IMR-90 (cell line): ENCODE measurements around the gene SLC12A7. TPM values are rescaled to one million over a fixed set of nuclear protein-coding genes. Genes with fewer than 3 reads are reported as not detected.

ENCODE experiments used
- ATAC-seq: fragments of 200-7000 bp; cut with Tn5 transposase; 2 replicates; pipeline ENCODE4 v1.9.1; 2020; ENCODE audit warnings: low read depth, mild to moderate bottlenecking, moderate library complexity
- BruUV-seq: library from RNA; stranded (reverse); fragments of 400-500 nt; replicated peaks from 2 replicates; lab custom pipeline; 2021; lab: Mats Ljungman, UMichigan
- CTCF ChIA-PET: fragments of 300-600 bp; formaldehyde crosslinking; extraction: SDS; loops from one replicate; lab custom pipeline; 2021; ENCODE audit warnings: antibody characterized with exemption; lab: Yijun Ruan, JAX
- POLR2A ChIA-PET: fragments of 300-600 bp; sonication (Branson Sonifier 250); formaldehyde crosslinking; loops from one replicate; lab custom pipeline; 2022; ENCODE audit warnings: antibody characterized with exemption; ENCODE audit not compliant: unreplicated experiment; lab: Charles Lee
- DNase-seq: peaks from one replicate; pipeline ENCODE4 v3.0.0; 2013
- H2AFZ ChIP-seq: replicated peaks from 2 replicates; pipeline ENCODE3; 2013; ENCODE audit warnings: low read length, mild to moderate bottlenecking; ENCODE audit not compliant: poor library complexity
- H2AK5ac ChIP-seq: 2 replicates; pipeline ENCODE4 v1.6.1; 2013; ENCODE audit warnings: low read depth, low read length, inconsistent platforms
- H2AK9ac ChIP-seq: replicated peaks from 2 replicates; pipeline ENCODE3; 2013; ENCODE audit warnings: mild to moderate bottlenecking, low read depth, low read length, moderate library complexity; ENCODE audit not compliant: poor library complexity
- H2BK120ac ChIP-seq: 2 replicates; pipeline ENCODE4 v1.6.1; 2013; ENCODE audit warnings: low read depth, low read length, inconsistent platforms
- H2BK15ac ChIP-seq: 3 replicates; pipeline ENCODE4 v1.6.1; 2013; ENCODE audit warnings: low read depth, low read length, inconsistent platforms
- H2BK20ac ChIP-seq: 2 replicates; pipeline ENCODE4 v1.6.1; 2013; ENCODE audit warnings: low read depth, mild to moderate bottlenecking, inconsistent platforms, low read length, moderate library complexity
- H2BK5ac ChIP-seq: 2 replicates; pipeline ENCODE4 v1.6.1; 2013; ENCODE audit warnings: mild to moderate bottlenecking, low read depth, low read length, inconsistent platforms; ENCODE audit not compliant: poor library complexity, severe bottlenecking
- H3K14ac ChIP-seq: replicated peaks from 2 replicates; pipeline ENCODE4 v1.6.1; 2013; ENCODE audit warnings: low read depth, low read length, inconsistent platforms
- H3K18ac ChIP-seq: 2 replicates; pipeline ENCODE4 v1.6.1; 2013; ENCODE audit warnings: low read depth, low read length, control low read depth
- H3K23ac ChIP-seq: 2 replicates; pipeline ENCODE4 v1.6.1; 2013; ENCODE audit warnings: low read depth, low read length, inconsistent platforms
- H3K27ac ChIP-seq: 2 replicates; pipeline ENCODE4 v1.5.1; 2013; ENCODE audit warnings: mild to moderate bottlenecking, control low read depth, low read length; ENCODE audit not compliant: insufficient read depth
- H3K27me3 ChIP-seq: 2 replicates; pipeline ENCODE4 v1.6.1; 2013; ENCODE audit warnings: low read length; ENCODE audit not compliant: control insufficient read depth, insufficient read depth
- H3K36me3 ChIP-seq: 2 replicates; pipeline ENCODE4 v1.6.1; 2013; ENCODE audit warnings: low read length, mixed read lengths; ENCODE audit not compliant: control insufficient read depth, insufficient read depth
- H3K4ac ChIP-seq: 2 replicates; pipeline ENCODE4 v1.6.1; 2013; ENCODE audit warnings: low read depth, low read length, inconsistent platforms
- H3K4me1 ChIP-seq: 2 replicates; pipeline ENCODE4 v1.6.1; 2013; ENCODE audit warnings: low read length, mixed read lengths; ENCODE audit not compliant: control insufficient read depth, insufficient read depth
- H3K4me2 ChIP-seq: 2 replicates; pipeline ENCODE4 v1.6.1; 2013; ENCODE audit warnings: low read depth, mild to moderate bottlenecking, control low read depth, low read length, moderate library complexity
- H3K4me3 ChIP-seq: 2 replicates; pipeline ENCODE4 v1.5.1; 2013; ENCODE audit warnings: low read depth, mild to moderate bottlenecking, control low read depth, low read length, moderate library complexity; ENCODE audit not compliant: insufficient read depth
- H3K56ac ChIP-seq: 2 replicates; pipeline ENCODE4 v1.6.1; 2013; ENCODE audit warnings: low read length, inconsistent platforms; ENCODE audit not compliant: insufficient read depth; ENCODE audit errors: extremely low read depth
- H3K79me1 ChIP-seq, 2 experiments: 2 replicates each; pipeline ENCODE4 v1.6.1; 2013; ENCODE audit warnings: low read length in 2 of 2, inconsistent platforms in 1 of 2, low read depth in 1 of 2
- H3K9ac ChIP-seq: 2 replicates; pipeline ENCODE4 v1.6.1; 2013; ENCODE audit warnings: low read depth, low read length, control low read depth
- H3K9me1 ChIP-seq: 2 replicates; pipeline ENCODE4 v1.6.1; 2013; ENCODE audit warnings: low read length, inconsistent platforms; ENCODE audit not compliant: insufficient read depth
- H3K9me3 ChIP-seq: 2 replicates; pipeline ENCODE4 v1.6.1; 2013; ENCODE audit warnings: low read length; ENCODE audit not compliant: control insufficient read depth, insufficient read depth
- H4K20me1 ChIP-seq: 2 replicates; pipeline ENCODE4 v1.6.1; 2013; ENCODE audit warnings: low read length, inconsistent platforms; ENCODE audit not compliant: insufficient read depth
- H4K5ac ChIP-seq: 2 replicates; pipeline ENCODE4 v1.6.1; 2013; ENCODE audit warnings: mild to moderate bottlenecking, low read depth, low read length, control low read depth
- H4K8ac ChIP-seq, 2 experiments: 2 replicates each; pipeline ENCODE4 v1.6.1; 2013; ENCODE audit warnings: low read depth in 2 of 2, low read length in 2 of 2, control low read depth in 1 of 2, inconsistent platforms in 1 of 2
- H4K91ac ChIP-seq: 2 replicates; pipeline ENCODE4 v1.6.1; 2013; ENCODE audit warnings: low read depth, low read length, inconsistent platforms; ENCODE audit not compliant: insufficient read depth
- CTCF ChIP-seq: conservative IDR thresholded peaks from 2 replicates; pipeline ENCODE4 v1.5.1; 2012; ENCODE audit warnings: mild to moderate bottlenecking, low read depth, low read length, improper control_type of control experiment
- FOS ChIP-seq: fragments of 150-350 bp; IDR thresholded peaks from 2 replicates; pipeline ENCODE4 v1.6.1; 2016; ENCODE audit warnings: low read depth, low read length
- RCOR1 ChIP-seq: IDR thresholded peaks from 2 replicates; pipeline ENCODE4 v1.6.1; 2012; ENCODE audit warnings: mild to moderate bottlenecking, low read length, improper control_type of control experiment; ENCODE audit not compliant: insufficient replicate concordance
- SMC3 ChIP-seq: fragments of 150-350 bp; IDR thresholded peaks from 2 replicates; pipeline ENCODE4 v1.6.1; 2016; ENCODE audit warnings: low read depth, mild to moderate bottlenecking, antibody characterized with exemption, low read length, moderate library complexity
- WGBS, 2 experiments: methylation state at CpG; one replicate each; pipeline versions ENCODE4 v1.1.5 to v1.1.7; 2013; ENCODE audit warnings: missing lambda C conversion rate in 2 of 2; ENCODE audit not compliant: insufficient read length in 1 of 2; ENCODE audit errors: extremely low coverage in 2 of 2; 5-methylcytosine and 5-hydroxymethylcytosine counted together
- dilution Hi-C: fragments of 300-500 bp; cut with HindIII; formaldehyde crosslinking; loops from one replicate; pipeline ENCODE4 v1.14.3; 2018; ENCODE audit warnings: low sequenced_read_pairs; ENCODE audit not compliant: unreplicated experiment
- in situ Hi-C: fragments of 300-500 bp; cut with MboI; formaldehyde crosslinking; loops from 3 replicates; pipeline ENCODE4 v1.14.3; 2019; ENCODE audit warnings: low sequenced_read_pairs, inconsistent platforms, mixed read lengths
- intact Hi-C: fragments of 100-400 bp; cut with micrococcal nuclease; formaldehyde crosslinking; loops from 2 replicates; pipeline ENCODE4 v1.10.0; 2022
- polyA plus RNA-seq, 3 experiments: library from polyadenylated mRNA; depleted of rRNA; stranded (reverse); fragments of >200 nt; gene quantifications; 2 replicates each; pipeline ENCODE4 v1.2.3, GENCODE V29; 2012; ENCODE audit warnings: low replicate concordance in 1 of 3
- total RNA-seq: library from RNA; depleted of rRNA; stranded (reverse); fragments of >200 nt; gene quantifications from 2 replicates; pipeline ENCODE4 v1.2.3, GENCODE V29; 2012

The SLC12A7 gene
- total and polyA plus RNA-seq, 2 of the 4 experiments (the other 2 are of a cell fraction) = 3.0 to 6.1 TPM

- dilution Hi-C loops = no loop called here
- Histone ChIP-seq H3K4me3 (no peak overlapping the region), H2BK20ac (no peak overlapping the region), H3K56ac (no peak overlapping the region), H3K4me2 (no peak overlapping the region), H3K9ac (no peak overlapping the region), H4K5ac (no peak overlapping the region), H3K14ac (no peak overlapping the region), H3K79me1 (no peaks in the 10 kb centered on the region), H3K18ac (no peak overlapping the region), H2BK15ac (no peak overlapping the region), H4K20me1 (no peaks in the 10 kb centered on the region; the same call in 1 of the 2 replicates), H4K91ac (no peak overlapping the region), H3K23ac (no peak overlapping the region), H3K36me3 (peaks cover 27% of the 10 kb centered on the region; the same call in 1 of the 2 replicates), H3K4me1 (no peaks in the 10 kb centered on the region), H2BK120ac (no peak overlapping the region), H2AK9ac (no peak overlapping the region), H2AFZ (no peak overlapping the region), H4K8ac (no peak overlapping the region), H3K9me1 (no peaks in the 10 kb centered on the region), H3K4ac (no peak overlapping the region), H3K27ac (no peak overlapping the region), H3K27me3 (no peaks in the 10 kb centered on the region), H2BK5ac (no peak overlapping the region), H2AK5ac (no peak overlapping the region), H3K9me3 (no peaks in the 10 kb centered on the region)
- no peak for DNase-seq
- WGBS, 2 experiments = 95% methylated on average over 23 of the region's 31 CpGs; no CpG with 5 or more reads in 1 of the 2 experiments
- ChIA-PET CTCF (no interaction called here), POLR2A (no interaction called here)
- intact Hi-C loops = no loop called here
- no peak for ATAC-seq
- TF ChIP-seq FOS = no peak
- TF ChIP-seq CTCF = no peak
- TF ChIP-seq SMC3 = no peak
- no peak for TF ChIP-seq RCOR1
- in situ Hi-C loops = no loop called here
- BruUV-seq = no TSS peak
These were observed 25.0 kb downstream of the SLC12A7 start for GRCh38 chr5:1086871-1087270.
